Eye (tissue), 1 donor: ENCODE results near the gene TMEM100.
"Not testable (repeated sequence)": the region's sequence is repeated elsewhere in the genome, so short reads cannot be mapped to it uniquely, and the experiment has no call there.

ENCODE experiments used
- DNase-seq: peaks from one replicate; pipeline ENCODE4 v3.0.0-alpha.2; 2015

The TMEM100 gene

DNA sequence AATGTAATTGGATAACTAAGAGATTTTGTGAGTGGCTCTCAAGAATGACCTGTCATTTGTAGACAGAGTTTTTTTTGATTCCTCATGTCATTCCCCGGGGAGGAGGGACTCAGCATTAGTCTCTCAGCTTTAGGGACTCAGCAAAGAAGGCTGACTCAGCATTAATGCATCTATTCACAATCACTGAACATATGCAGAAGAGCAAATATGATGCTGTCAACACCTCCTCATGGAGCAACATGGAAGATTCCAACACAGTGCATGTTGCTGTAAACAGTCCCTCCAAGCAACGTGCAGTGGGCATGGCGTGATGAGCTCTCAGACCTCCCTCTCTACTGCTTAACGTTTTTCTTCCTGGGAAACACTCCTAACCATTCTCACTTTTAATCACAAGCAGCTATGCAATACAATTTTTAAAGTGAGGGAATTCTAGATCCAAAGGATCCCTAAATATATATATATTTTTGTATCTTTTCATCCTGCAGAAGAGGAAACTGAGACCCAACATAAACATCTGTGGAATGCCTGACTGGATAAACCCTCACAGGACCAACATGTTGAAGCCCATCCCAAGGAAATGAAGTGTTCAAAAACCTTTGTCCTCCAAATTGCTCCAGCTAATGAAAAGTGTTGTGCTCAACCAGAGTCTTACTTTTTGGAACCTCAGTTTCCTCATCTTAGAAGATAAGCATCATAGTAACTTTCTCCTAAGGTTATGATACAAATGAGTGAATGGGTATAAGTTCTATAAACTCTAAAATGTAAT, 38.9 kb downstream of the TMEM100 start:
- DNase-seq = no peak

DNA sequence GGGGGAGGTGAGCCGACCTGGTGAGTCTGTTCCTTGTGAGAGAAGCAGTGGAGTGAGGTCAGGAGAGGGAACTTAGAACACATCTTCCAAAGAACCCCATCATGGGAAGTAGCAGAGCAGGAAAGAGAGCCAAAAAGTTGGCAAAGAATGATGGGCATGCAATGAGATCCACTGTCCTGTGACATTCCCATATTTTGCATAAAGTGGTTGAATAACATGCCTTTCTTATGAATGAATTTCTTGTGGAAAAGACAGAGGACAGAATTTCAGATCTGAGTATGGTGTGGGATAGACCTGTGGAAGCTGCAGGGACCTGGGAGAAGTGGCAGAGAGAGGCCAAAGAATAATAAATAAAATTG, 41.3 kb downstream of the TMEM100 start:
- DNase-seq = no peak

DNA sequence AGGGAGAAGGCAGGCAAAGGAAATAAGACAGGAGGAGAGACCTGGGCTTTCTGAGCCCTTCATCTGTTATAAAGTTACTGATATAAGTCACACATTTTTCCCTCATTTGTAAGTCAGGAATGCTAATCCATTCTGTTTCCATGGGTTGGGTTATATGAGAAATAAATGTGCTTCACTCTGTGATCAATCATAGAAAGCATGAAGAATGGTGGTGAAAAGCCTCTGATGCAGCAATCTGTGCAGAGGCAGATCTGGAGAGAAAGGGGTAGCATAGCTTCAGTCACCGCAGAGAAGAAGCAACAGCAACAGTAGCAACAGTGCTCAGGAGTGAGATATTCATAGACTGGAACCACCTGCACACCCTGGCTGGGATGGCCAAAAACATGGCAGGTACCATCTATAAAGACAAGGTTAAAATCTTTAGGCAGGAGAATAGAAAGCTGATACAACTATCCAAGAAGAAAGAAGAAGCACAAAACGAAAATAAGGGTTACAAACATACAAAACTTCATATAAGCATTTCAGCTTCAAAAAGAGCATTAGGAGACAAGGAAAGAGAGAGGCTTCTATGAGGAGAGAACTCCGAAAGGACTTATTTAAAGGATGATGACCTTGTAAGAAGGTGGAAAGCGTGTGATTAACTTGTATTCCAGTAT, 41.9 kb downstream of the TMEM100 start:
- DNase-seq = no peak

DNA sequence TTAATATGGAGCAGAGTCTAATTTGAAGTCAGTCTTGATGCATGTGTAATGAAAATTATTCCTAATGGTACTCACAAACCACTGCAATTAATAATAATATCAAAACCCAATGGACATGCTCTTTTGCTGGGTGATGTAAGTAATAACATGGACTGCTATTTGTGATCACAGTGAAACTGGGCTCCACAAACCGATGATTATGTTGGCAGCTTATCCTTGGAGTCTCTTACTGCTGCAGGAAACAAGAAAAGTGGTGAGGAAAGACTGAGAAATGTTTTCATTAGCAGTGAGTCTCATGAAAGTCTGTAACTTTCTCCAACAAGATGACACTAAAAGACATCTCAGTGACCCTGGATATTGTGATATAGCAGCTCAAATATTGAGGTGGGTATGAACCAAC, 45.2 kb downstream of the TMEM100 start:
- no peak for DNase-seq

DNA sequence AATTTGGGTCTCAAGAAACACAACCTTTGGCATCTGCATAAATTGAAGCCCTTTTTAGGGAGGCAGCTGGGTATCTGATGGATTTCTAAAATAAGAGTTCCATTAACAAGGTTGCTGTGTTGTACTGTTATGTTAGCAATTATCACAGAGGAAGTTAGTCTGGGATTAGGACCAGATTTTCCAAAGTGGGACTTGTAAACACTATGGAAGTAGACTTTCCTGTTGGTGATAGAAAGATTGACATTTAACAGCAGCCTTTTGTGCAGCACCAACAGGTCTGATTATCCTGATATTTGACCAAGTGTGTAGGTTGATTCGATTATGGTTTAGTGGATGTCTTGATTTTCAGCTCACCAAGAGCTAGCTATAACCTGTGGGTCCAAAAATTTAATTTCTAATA, 46.4 kb downstream of the TMEM100 start:
- no peak for DNase-seq

DNA sequence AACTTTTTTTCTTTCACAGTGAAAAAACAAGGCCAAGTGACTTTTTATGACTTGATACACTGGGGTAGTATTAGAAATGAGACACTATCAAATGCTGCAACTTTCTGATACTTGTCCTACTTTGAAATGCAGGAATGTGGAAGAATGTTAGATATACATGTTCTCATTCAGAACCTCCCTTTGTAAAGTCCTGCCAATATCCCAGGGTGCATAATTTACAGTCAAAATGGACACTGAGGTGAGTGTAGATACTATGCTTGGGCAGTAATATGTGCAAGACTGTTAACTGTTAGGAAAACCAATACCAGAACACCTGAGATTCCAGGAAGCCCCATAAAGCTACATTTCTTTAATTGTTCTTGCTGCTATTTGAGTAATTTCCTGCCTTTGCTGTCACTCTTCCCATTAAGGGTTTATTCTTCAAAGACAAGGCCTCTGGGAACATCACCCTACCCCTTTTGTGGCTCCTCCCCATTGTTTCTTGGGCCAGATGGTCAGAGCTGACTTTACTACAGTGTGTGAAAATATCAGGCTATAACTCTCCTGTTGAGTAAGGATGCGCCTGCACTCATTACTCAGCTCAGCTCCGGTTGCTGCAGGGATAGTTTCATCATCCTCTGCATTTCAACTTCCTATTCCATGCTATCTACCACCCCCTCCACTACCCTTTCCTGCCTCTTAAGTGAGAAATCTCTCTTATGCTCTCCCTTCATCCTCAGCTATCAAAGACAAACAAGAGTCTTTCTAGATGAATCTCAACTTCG, 48.7 kb downstream of the TMEM100 start:
- DNase-seq = no peak

DNA sequence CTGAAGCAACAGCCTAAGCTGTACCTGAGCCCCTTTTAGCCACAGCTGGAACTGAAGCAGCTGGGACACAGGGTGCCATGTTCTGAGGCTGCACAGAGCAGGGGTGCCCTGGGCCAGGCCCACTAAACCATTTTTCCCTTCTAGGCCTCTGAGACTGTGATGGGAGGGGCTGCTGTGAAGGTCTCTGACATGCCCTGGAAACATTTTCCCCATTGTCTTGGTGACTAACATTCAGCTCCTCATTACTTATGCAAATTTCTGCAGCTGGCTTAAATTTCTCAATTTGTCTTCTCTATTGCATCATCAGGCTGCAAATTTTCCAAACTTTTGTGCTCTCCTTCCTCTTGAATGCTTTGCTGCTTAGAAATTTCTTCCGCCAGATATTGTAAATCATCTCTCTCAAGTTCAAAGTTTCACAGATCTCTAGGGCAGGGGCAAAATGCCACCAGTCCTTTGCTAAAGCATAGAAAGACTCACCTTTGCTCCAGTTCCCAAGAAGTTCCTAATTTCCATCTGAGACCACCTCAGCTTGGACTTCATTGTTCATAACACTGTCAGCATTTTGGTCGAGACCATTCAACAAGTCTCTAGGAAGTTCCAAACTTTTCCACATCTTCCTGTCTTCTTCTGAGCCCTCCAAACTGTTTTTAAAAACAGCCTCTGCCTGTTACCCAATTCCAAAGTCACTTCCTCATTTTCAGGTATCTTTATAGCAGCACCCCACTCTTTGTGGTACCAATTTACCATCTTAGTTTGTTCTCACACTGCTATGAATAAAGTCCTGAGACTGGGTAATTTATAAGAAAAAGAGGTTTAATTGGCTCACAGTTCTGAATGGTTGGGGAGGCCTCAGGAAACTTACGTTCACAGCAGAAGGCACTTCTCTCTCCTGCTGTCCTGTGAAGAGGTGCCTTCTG, 49.8 kb downstream of the TMEM100 start:
- no peak for DNase-seq

DNA sequence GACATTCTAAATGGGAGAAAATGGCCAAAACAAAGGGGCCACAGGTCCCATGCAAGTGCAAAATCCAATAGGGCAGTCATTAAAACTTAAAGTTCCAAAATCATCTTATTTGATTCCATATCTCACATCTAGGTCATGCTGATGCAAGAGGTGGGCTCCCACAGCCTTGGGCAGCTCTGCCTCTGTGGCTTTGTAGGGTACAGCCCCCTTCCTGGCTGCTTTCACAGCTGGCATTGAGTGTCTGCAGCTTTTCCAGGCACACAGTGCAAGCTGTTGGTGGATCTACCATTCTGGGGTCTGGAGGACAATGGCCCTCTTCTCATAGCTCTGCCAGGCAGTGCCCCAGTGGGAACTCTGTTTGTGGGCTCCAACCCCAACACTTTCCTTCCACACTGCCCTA, 50.7 kb downstream of the TMEM100 start:
- not testable (repeated sequence) for DNase-seq
